ENCODE measurements around the gene SIPA1L3. TPM values are rescaled to one million over a fixed set of nuclear protein-coding genes. Genes with fewer than 3 reads are reported as not detected.

The SIPA1L3 gene
- total RNA-seq, 1 experiment from 2014 or later, result 125 TPM

DNA sequence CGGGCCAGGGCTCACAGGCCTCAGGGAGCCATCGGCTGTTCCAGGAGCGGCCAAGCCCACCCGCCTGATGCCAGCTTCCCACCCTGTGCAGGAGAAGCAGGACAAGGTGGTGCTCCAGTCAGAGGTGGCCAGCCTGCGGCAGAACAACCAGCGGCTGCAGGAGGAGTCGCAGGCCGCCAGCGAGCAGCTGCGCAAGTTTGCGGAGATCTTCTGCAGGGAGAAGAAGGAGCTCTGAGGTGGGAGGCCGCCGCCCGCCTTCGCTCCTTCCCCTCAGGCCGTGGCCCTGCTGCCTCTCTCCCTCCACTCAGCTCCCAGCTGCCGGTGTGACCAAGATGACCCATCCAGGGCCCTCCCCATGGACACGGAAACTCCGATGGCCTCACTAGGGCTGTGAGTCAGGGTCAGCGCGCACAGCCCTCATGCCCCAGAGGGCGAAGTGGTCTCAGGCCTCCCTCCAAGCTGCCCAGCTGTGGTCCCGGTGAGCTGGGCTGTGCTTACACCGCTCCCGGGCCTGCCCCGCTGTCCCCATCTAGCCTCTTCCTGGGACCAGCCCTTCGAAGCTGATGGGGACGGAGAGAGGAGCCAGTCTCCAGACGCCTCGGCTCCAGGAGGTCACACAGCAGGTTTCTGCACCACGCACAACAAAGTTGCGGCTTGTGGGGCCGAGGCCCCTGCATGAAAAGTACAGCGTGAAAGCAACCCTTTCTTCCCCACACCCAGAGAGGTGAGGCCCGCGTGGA, 299.2 kb downstream of the SIPA1L3 start:
- intact Hi-C loops (cut with micrococcal nuclease; ENCODE audit: unreplicated experiment), result no loop called here

DNA sequence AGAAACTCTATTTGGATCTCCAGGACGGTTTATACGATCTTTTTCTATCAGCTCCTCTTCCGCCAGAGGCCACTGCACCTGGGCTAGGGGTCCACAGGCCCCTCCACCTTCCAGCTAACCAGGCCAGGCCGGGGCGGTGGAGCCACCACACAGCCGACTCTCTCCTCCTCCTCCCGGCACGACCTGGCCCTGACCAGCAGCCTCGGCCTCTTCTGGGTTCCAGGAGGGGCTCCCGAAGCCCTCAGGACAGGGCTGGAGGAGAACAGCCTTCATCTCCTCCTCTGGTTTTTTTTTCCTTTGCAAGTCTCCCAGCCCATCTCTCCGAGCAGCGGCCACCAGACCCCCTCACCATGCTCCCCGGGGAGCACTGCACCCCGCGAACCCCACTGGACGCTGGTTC, 299.9 kb downstream of the SIPA1L3 start:
- peaks cover 71% of the 10 kb centered on the region for H3K36me3 Mint-ChIP-seq (ENCODE audit: insufficient read depth, unreplicated experiment)
- POLR2A ChIA-PET, result no interaction called here
- Histone ChIP-seq H3K9me3 (no peaks in the 10 kb centered on the region), H3K4me3 (ENCODE audit: low read depth, low read length) (no peak overlapping the region), H3K4me1 (no peaks in the 10 kb centered on the region), H3K27me3 (replicated peaks; ENCODE audit: control insufficient read depth, insufficient read depth, low read length) (no peaks in the 10 kb centered on the region), H3K36me3 (ENCODE audit: control insufficient read depth, insufficient read depth, low read length) (peaks cover 2% of the 10 kb centered on the region; the same call in 1 of the 2 replicates)
- BruUV-seq (replicated peaks), result TSS peak; percentile 31
- peaks cover 10% of the 10 kb centered on the region for H3K4me1 Mint-ChIP-seq (ENCODE audit: low read depth, unreplicated experiment)
- intact Hi-C loops (cut with micrococcal nuclease; ENCODE audit: unreplicated experiment), result no loop called here
- DNase-seq, result no peak
- no peaks in the 10 kb centered on the region for H3K9me3 Mint-ChIP-seq (ENCODE audit: unreplicated experiment)
- H3K27me3 Mint-ChIP-seq (ENCODE audit: insufficient read depth, unreplicated experiment), result no peaks in the 10 kb centered on the region
- no peak overlapping the region for H3K4me3 Mint-ChIP-seq (ENCODE audit: unreplicated experiment)
- peak overlapping the region; percentile 42 for H3K27ac Mint-ChIP-seq (ENCODE audit: unreplicated experiment)
- TF ChIP-seq, protein P1, sequence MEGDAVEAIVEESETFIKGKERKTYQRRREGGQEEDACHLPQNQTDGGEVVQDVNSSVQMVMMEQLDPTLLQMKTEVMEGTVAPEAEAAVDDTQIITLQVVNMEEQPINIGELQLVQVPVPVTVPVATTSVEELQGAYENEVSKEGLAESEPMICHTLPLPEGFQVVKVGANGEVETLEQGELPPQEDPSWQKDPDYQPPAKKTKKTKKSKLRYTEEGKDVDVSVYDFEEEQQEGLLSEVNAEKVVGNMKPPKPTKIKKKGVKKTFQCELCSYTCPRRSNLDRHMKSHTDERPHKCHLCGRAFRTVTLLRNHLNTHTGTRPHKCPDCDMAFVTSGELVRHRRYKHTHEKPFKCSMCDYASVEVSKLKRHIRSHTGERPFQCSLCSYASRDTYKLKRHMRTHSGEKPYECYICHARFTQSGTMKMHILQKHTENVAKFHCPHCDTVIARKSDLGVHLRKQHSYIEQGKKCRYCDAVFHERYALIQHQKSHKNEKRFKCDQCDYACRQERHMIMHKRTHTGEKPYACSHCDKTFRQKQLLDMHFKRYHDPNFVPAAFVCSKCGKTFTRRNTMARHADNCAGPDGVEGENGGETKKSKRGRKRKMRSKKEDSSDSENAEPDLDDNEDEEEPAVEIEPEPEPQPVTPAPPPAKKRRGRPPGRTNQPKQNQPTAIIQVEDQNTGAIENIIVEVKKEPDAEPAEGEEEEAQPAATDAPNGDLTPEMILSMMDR (IDR thresholded peaks at IDR 0.05; ENCODE audit: insufficient read depth in 1 of 2, low read depth in 1 of 2, low read length in 1 of 2, severe bottlenecking in 1 of 2, unreplicated experiment in 1 of 2), result no peak
- CTCF ChIA-PET, result no interaction called here

More for the DNA sequence above, 299.2 kb downstream of the SIPA1L3 start:
- H3K4me3 Mint-ChIP-seq (ENCODE audit: unreplicated experiment), result no peak overlapping the region
- Histone ChIP-seq H3K4me1 (no peaks in the 10 kb centered on the region), H3K27me3 (replicated peaks; ENCODE audit: control insufficient read depth, insufficient read depth, low read length) (no peaks in the 10 kb centered on the region), H3K36me3 (ENCODE audit: control insufficient read depth, insufficient read depth, low read length) (peaks cover 6% of the 10 kb centered on the region), H3K9me3 (no peaks in the 10 kb centered on the region), H3K4me3 (ENCODE audit: low read depth, low read length) (no peak overlapping the region)
- no TSS peak for BruUV-seq (replicated peaks)
- H3K27me3 Mint-ChIP-seq (ENCODE audit: insufficient read depth, unreplicated experiment), result no peaks in the 10 kb centered on the region
- H3K36me3 Mint-ChIP-seq (ENCODE audit: insufficient read depth, unreplicated experiment), result peaks cover 79% of the 10 kb centered on the region
- TF ChIP-seq, protein P1 (IDR thresholded peaks at IDR 0.05; ENCODE audit: insufficient read depth in 1 of 2, low read depth in 1 of 2, low read length in 1 of 2, severe bottlenecking in 1 of 2, unreplicated experiment in 1 of 2), result no peak
- CTCF ChIA-PET, result no interaction called here
- peaks cover 10% of the 10 kb centered on the region for H3K4me1 Mint-ChIP-seq (ENCODE audit: low read depth, unreplicated experiment)
- H3K9me3 Mint-ChIP-seq (ENCODE audit: unreplicated experiment), result no peaks in the 10 kb centered on the region
- POLR2A ChIA-PET, result no interaction called here
- no peak overlapping the region for H3K27ac Mint-ChIP-seq (ENCODE audit: unreplicated experiment)
- no peak for DNase-seq

DNA sequence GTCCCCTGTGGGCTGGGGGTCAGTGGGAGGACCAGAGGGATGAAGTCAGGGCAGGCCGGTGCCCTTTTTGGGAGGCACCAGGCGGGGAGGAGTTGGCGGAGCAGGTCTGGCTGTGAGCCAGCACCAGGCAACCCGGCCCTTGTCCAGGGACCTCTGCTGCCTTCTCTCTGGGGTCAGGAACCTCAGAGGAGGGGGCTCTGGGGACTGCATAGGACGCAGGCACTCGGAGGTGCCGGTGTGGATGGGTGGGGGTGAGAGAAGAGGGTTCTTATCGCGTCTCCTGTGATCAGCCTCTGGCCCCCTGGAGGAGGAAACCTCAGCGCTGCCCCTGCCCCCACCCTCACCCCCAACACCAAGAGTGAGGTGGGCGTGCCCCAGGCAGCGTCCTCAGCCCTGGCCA, 300.5 kb downstream of the SIPA1L3 start:
- ChIA-PET CTCF (no interaction called here), POLR2A (no interaction called here)
- no peaks in the 10 kb centered on the region for H3K4me1 ChIP-seq
- H3K27me3 Mint-ChIP-seq (ENCODE audit: insufficient read depth, unreplicated experiment), result no peaks in the 10 kb centered on the region
- DNase-seq, result no peak
- TF ChIP-seq, protein P1 (IDR thresholded peaks at IDR 0.05; ENCODE audit: insufficient read depth in 1 of 2, low read depth in 1 of 2, low read length in 1 of 2, severe bottlenecking in 1 of 2, unreplicated experiment in 1 of 2), result no peak
- H3K36me3 ChIP-seq (ENCODE audit: control insufficient read depth, insufficient read depth, low read length), result peaks cover 2% of the 10 kb centered on the region; the same call in 1 of the 2 replicates
- intact Hi-C loops (cut with micrococcal nuclease; ENCODE audit: unreplicated experiment), result no loop called here
- H3K27ac Mint-ChIP-seq (ENCODE audit: unreplicated experiment), result peak overlapping the region; percentile 42
- H3K9me3 ChIP-seq, result no peaks in the 10 kb centered on the region
- H3K4me1 Mint-ChIP-seq (ENCODE audit: low read depth, unreplicated experiment), result peaks cover 10% of the 10 kb centered on the region
- no peak overlapping the region for H3K4me3 Mint-ChIP-seq (ENCODE audit: unreplicated experiment)
- no peaks in the 10 kb centered on the region for H3K9me3 Mint-ChIP-seq (ENCODE audit: unreplicated experiment)
- no TSS peak for BruUV-seq (replicated peaks)
- peaks cover 65% of the 10 kb centered on the region for H3K36me3 Mint-ChIP-seq (ENCODE audit: insufficient read depth, unreplicated experiment)
- H3K27me3 ChIP-seq (replicated peaks; ENCODE audit: control insufficient read depth, insufficient read depth, low read length), result no peaks in the 10 kb centered on the region
- H3K4me3 ChIP-seq (ENCODE audit: low read depth, low read length), result no peak overlapping the region
